ENCODE data around the gene ASB13.

DNA sequence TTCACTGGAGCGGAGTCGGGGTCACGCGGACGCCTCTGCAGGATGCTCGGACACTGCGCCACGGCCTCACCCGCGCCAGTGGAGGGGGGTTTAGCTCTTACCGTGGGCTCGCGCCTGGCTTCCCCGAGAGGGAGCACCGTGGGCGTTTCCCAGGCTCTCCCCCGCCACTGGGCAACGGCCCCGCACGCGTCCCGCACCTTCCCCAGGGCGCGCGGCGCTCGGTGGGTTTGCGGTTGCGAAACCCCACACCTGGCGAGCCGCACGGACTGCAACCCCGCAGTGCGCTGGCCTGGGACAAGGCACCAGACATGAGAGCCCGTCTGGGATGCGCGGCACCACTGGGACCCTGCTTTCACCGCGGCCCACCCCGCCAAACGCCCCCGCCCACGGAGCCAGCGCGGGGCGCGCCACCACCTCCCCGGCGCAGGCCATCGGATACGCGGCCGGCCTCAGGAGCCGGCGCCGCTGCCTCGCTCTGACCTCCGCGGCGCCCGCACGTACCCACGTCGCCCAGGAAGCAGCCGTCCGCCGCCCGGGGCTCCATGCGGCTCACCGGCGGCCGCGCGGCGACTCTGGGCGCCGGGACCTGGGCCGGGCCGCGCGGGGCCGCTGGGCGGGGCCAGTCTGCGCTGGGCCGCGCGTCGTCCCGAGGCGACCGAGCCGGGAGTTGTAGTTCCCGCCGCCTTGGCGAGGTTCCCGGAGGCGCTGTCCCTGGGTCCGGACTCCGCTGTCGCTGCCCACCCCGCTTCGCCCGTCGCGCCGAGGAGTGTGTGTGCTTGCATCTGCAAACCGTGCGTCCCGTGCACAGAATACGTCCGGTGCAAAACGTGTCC lies at the start of gene ASB13:
- no peak for TF ChIP-seq POLR2A (IDR thresholded peaks at IDR 0.05)
- TF ChIP-seq POLR2AphosphoS5 (IDR thresholded peaks at IDR 0.05) = peak in 1 of 4 donors; percentile 46
- no peak for TF ChIP-seq CTCF (IDR thresholded peaks at IDR 0.05)
- no peak for TF ChIP-seq EP300 (IDR thresholded peaks at IDR 0.05)

Data from sigmoid colon (tissue), 4 donors.